ENCODE results near the gene PCGF3.
A peak's percentile ranks its signal among the peaks of the same experiment; 100 is the strongest.

The PCGF3 gene

GRCh38 chr4:680928-681645 lies 24.5 kb upstream of the PCGF3 start:
- Histone ChIP-seq H3K27ac (no peak overlapping the region), H3K4me1 (peaks cover 3% of the 10 kb centered on the region), H2AFZ (peak overlapping the region; percentile 58), H3K9me3 (ENCODE audit: control insufficient read depth, low read length) (no peaks in the 10 kb centered on the region), H3K36me3 (ENCODE audit: control insufficient read depth, insufficient read depth, low read length) (no peaks in the 10 kb centered on the region), H3K27me3 (ENCODE audit: control insufficient read depth, insufficient read depth, low read length) (no peaks in the 10 kb centered on the region), H3K4me3 (ENCODE audit: low read depth, low read length) (peak overlapping the region; percentile 29), H3K9ac (no peak overlapping the region), H3K79me2 (no peaks in the 10 kb centered on the region), H3K4me2 (ENCODE audit: low read length) (peak overlapping the region; percentile 73)
- TF ChIP-seq, protein P1, sequence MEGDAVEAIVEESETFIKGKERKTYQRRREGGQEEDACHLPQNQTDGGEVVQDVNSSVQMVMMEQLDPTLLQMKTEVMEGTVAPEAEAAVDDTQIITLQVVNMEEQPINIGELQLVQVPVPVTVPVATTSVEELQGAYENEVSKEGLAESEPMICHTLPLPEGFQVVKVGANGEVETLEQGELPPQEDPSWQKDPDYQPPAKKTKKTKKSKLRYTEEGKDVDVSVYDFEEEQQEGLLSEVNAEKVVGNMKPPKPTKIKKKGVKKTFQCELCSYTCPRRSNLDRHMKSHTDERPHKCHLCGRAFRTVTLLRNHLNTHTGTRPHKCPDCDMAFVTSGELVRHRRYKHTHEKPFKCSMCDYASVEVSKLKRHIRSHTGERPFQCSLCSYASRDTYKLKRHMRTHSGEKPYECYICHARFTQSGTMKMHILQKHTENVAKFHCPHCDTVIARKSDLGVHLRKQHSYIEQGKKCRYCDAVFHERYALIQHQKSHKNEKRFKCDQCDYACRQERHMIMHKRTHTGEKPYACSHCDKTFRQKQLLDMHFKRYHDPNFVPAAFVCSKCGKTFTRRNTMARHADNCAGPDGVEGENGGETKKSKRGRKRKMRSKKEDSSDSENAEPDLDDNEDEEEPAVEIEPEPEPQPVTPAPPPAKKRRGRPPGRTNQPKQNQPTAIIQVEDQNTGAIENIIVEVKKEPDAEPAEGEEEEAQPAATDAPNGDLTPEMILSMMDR (IDR thresholded peaks at IDR 0.05): no peak

GRCh38 chr4:681736-682451 lies 23.7 kb upstream of the PCGF3 start:
- Histone ChIP-seq H3K9me3 (ENCODE audit: control insufficient read depth, low read length) (no peaks in the 10 kb centered on the region), H3K4me3 (ENCODE audit: low read depth, low read length) (no peak overlapping the region), H3K9ac (no peak overlapping the region), H2AFZ (no peak overlapping the region), H3K27ac (no peak overlapping the region), H3K4me1 (no peaks in the 10 kb centered on the region), H3K79me2 (no peaks in the 10 kb centered on the region), H3K4me2 (ENCODE audit: low read length) (no peak overlapping the region), H3K27me3 (ENCODE audit: control insufficient read depth, insufficient read depth, low read length) (no peaks in the 10 kb centered on the region), H3K36me3 (ENCODE audit: control insufficient read depth, insufficient read depth, low read length) (no peaks in the 10 kb centered on the region)
- TF ChIP-seq, protein P1 (IDR thresholded peaks at IDR 0.05): no peak

DNA sequence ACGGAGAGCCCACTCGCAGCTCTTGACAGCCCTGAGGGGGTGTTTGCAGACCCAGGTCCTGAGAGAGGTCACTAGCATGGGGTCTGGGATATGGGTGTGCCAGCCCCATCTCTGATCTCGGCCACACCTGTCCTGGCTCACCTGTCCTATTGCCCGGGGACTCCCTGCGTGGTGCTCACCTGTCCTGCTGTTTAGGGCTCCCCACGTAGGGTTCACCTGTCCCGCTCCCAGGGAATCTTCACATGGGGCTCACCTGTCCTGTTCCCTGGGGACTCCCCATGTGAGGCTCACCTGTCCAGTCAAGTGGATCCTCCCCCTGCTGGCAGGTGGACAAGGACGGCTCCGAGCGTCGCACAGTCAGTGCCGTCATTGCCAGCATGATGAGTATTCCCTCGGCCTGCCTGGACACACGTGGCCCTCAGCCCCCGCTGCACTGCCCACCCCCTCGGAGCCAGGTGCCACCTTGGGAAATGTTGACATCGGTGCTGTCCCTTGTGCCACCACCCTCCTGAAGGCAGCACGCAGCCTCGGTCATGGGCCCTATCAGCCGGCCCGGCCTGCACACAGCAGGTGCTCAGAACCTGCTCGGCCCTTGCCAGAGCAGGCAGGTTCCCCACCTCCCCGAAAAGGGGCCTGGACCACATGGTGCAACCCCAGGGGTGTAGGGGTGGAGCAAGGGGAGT lies 23.0 kb upstream of the PCGF3 start:
- no peaks in the 10 kb centered on the region for H3K4me1 ChIP-seq
- H3K9me3 ChIP-seq (ENCODE audit: control insufficient read depth, low read length): no peaks in the 10 kb centered on the region
- H2AFZ ChIP-seq: no peak overlapping the region
- no peak overlapping the region for H3K27ac ChIP-seq
- TF ChIP-seq, protein P1 (IDR thresholded peaks at IDR 0.05): no peak
- no peak overlapping the region for H3K4me3 ChIP-seq (ENCODE audit: low read depth, low read length)
- no peaks in the 10 kb centered on the region for H3K36me3 ChIP-seq (ENCODE audit: control insufficient read depth, insufficient read depth, low read length)
- H3K9ac ChIP-seq: no peak overlapping the region
- no peak overlapping the region for H3K4me2 ChIP-seq (ENCODE audit: low read length)
- H3K27me3 ChIP-seq (ENCODE audit: control insufficient read depth, insufficient read depth, low read length): no peaks in the 10 kb centered on the region
- H3K79me2 ChIP-seq: no peaks in the 10 kb centered on the region

- H3K27ac ChIP-seq: no peak overlapping the region
- H3K4me2 ChIP-seq (ENCODE audit: low read length): no peak overlapping the region
- no peak overlapping the region for H2AFZ ChIP-seq
- H3K79me2 ChIP-seq: no peaks in the 10 kb centered on the region
- no peaks in the 10 kb centered on the region for H3K4me1 ChIP-seq
- no peaks in the 10 kb centered on the region for H3K27me3 ChIP-seq (ENCODE audit: control insufficient read depth, insufficient read depth, low read length)
- H3K9ac ChIP-seq: no peak overlapping the region
- no peak overlapping the region for H3K4me3 ChIP-seq (ENCODE audit: low read depth, low read length)
- no peaks in the 10 kb centered on the region for H3K9me3 ChIP-seq (ENCODE audit: control insufficient read depth, low read length)
- TF ChIP-seq, protein P1 (IDR thresholded peaks at IDR 0.05): no peak
- H3K36me3 ChIP-seq (ENCODE audit: control insufficient read depth, insufficient read depth, low read length): no peaks in the 10 kb centered on the region
These were observed 22.3 kb upstream of the PCGF3 start for GRCh38 chr4:683247-683897.
